PC-3 (cell line): ENCODE results near the gene STAMBPL1. TPM values are rescaled to one million over a fixed set of nuclear protein-coding genes. Genes with fewer than 3 reads are reported as not detected.

Experiments used
- ATAC-seq: fragments of 200-7000 bp; cut with Tn5 transposase; 2 replicates; pipeline ENCODE4 v1.9.1; 2020; ENCODE audit warnings: mild to moderate bottlenecking, moderate library complexity
- BruUV-seq: library from RNA; stranded (reverse); fragments of 400-500 nt; replicated peaks from 2 replicates; lab custom pipeline; 2021; lab: Mats Ljungman, UMichigan
- CTCF ChIA-PET: fragments of 300-600 bp; sonication (Branson Sonifier 250); formaldehyde crosslinking; loops from one replicate; lab custom pipeline; 2022; ENCODE audit warnings: antibody characterized with exemption; lab: Charles Lee
- POLR2A ChIA-PET: fragments of 300-600 bp; sonication (Branson Sonifier 250); formaldehyde crosslinking; loops from one replicate; lab custom pipeline; 2022; ENCODE audit warnings: antibody characterized with exemption; ENCODE audit not compliant: unreplicated experiment; lab: Charles Lee
- DNase-seq: peaks from one replicate; pipeline ENCODE4 v3.0.0-alpha.2; 2015
- H2AFZ ChIP-seq: fragments of 300-600 bp; sonication (generic); 2 replicates; pipeline ENCODE4 v1.6.0; 2016; ENCODE audit warnings: antibody characterized with exemption, low read length
- H3F3A ChIP-seq: fragments of 300-600 bp; sonication (generic); one replicate; pipeline ENCODE4 v1.6.0; 2017; ENCODE audit warnings: antibody characterized with exemption, low read length, control low read depth, mild to moderate bottlenecking; ENCODE audit not compliant: unreplicated experiment
- H3K27ac ChIP-seq: fragments of 300-600 bp; sonication (generic); 2 replicates; pipeline ENCODE4 v1.5.1; 2016; ENCODE audit warnings: mild to moderate bottlenecking, low read length
- H3K27me3 ChIP-seq: fragments of 300-600 bp; sonication (generic); 2 replicates; pipeline ENCODE4 v1.6.1; 2016; ENCODE audit warnings: low read length, mixed read lengths
- H3K36me3 ChIP-seq: fragments of 300-600 bp; sonication (generic); 2 replicates; pipeline ENCODE4 v1.6.1; 2016; ENCODE audit warnings: low read depth, mixed run types, low read length, mixed read lengths
- H3K4me1 ChIP-seq: fragments of 300-600 bp; sonication (generic); 2 replicates; pipeline ENCODE4 v1.5.1; 2016; ENCODE audit warnings: low read length; ENCODE audit not compliant: insufficient read depth
- H3K4me2 ChIP-seq: fragments of 300-600 bp; sonication (generic); 2 replicates; pipeline ENCODE4 v1.6.0; 2016; ENCODE audit warnings: low read length
- H3K4me3 ChIP-seq: fragments of 300-600 bp; sonication (generic); 2 replicates; pipeline ENCODE4 v1.5.1; 2016; ENCODE audit warnings: mild to moderate bottlenecking, low read length, mixed read lengths
- H3K79me2 ChIP-seq: fragments of 300-600 bp; sonication (generic); 2 replicates; pipeline ENCODE4 v1.6.1; 2017; ENCODE audit warnings: low read length, mixed read lengths
- H3K9ac ChIP-seq: fragments of 300-600 bp; sonication (generic); 2 replicates; pipeline ENCODE4 v1.6.0; 2016; ENCODE audit warnings: mild to moderate bottlenecking, low read length
- H3K9me2 ChIP-seq: fragments of 300-600 bp; sonication (generic); replicated peaks from 2 replicates; pipeline ENCODE4 v1.6.1; 2016; ENCODE audit warnings: mixed run types, low read length, mixed read lengths
- H3K9me3 ChIP-seq: fragments of 300-600 bp; sonication (generic); 2 replicates; pipeline ENCODE4 v1.6.1; 2016; ENCODE audit warnings: low read length, mixed read lengths
- H4K20me1 ChIP-seq: fragments of 300-600 bp; sonication (generic); 2 replicates; pipeline ENCODE4 v1.6.1; 2016; ENCODE audit warnings: low read length, mixed read lengths
- EZH2 ChIP-seq: fragments of 300-600 bp; sonication (generic); IDR thresholded peaks from one replicate; pipeline ENCODE4 v1.6.1; 2017; ENCODE audit warnings: antibody characterized with exemption, mild to moderate bottlenecking, low read length; ENCODE audit not compliant: unreplicated experiment
- EZH2phosphoT487 ChIP-seq: fragments of 300-600 bp; sonication (generic); IDR thresholded peaks from 2 replicates; pipeline ENCODE4 v1.6.1; 2018; ENCODE audit warnings: mild to moderate bottlenecking, antibody characterized with exemption, low read length, borderline replicate concordance
- intact Hi-C: fragments of 100-400 bp; cut with micrococcal nuclease; formaldehyde crosslinking; loops from 2 replicates; pipeline ENCODE4 v1.9.0; 2023
- total RNA-seq: library from RNA; depleted of rRNA; stranded (reverse); fragments of >200 nt; gene quantifications from 2 replicates; pipeline ENCODE4 v1.2.3, GENCODE V29; 2014
- TF ChIP-seq, protein P1 (sequence below): fragments of 300-600 bp; sonication (generic); conservative IDR thresholded peaks from 2 replicates; pipeline ENCODE4 v1.5.1; 2017; ENCODE audit warnings: antibody characterized with exemption, low read depth, mild to moderate bottlenecking, low read length

The STAMBPL1 gene
- total RNA-seq, 1 experiment from 2014 or later = 19.5 TPM

DNA sequence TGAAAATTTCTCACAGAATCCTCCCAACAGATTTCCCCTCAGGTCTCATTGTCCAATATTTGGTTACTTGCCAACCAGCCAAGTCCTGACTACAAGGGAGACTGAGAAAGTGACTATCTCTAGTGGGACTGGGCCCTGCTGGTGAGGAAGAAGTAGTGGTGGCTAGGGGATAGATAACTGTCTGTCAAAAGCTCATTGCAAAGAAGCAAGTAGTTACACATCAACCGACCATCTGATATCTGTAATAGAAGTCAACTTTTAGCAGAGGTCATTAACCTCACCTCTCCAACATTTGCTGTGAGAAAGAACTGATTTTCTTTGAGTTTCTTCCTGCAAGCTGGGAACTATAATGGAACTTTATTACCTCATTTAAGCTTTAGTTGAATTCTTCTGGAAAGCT is 15.2 kb downstream of the STAMBPL1 start:
- POLR2A ChIA-PET = no interaction called here
- intact Hi-C loops = no loop called here
- DNase-seq (no peak), ATAC-seq (no peak)
- Histone ChIP-seq H3K4me2 (no peak overlapping the region), H3K4me1 (peaks cover 4% of the 10 kb centered on the region; the same call in 1 of the 2 replicates), H3K9ac (no peak overlapping the region), H3F3A (no peaks in the 10 kb centered on the region), H3K27me3 (no peaks in the 10 kb centered on the region), H3K9me2 (no peaks in the 10 kb centered on the region), H3K4me3 (no peak overlapping the region), H3K79me2 (0 out of 2 replicates have a peak, but pooled peaks cover 6% of the 10 kb centered on the region), H3K9me3 (no peaks in the 10 kb centered on the region), H3K27ac (no peak overlapping the region), H3K36me3 (no peaks in the 10 kb centered on the region), H2AFZ (no peak overlapping the region), H4K20me1 (no peaks in the 10 kb centered on the region)
- TF ChIP-seq, protein P1, sequence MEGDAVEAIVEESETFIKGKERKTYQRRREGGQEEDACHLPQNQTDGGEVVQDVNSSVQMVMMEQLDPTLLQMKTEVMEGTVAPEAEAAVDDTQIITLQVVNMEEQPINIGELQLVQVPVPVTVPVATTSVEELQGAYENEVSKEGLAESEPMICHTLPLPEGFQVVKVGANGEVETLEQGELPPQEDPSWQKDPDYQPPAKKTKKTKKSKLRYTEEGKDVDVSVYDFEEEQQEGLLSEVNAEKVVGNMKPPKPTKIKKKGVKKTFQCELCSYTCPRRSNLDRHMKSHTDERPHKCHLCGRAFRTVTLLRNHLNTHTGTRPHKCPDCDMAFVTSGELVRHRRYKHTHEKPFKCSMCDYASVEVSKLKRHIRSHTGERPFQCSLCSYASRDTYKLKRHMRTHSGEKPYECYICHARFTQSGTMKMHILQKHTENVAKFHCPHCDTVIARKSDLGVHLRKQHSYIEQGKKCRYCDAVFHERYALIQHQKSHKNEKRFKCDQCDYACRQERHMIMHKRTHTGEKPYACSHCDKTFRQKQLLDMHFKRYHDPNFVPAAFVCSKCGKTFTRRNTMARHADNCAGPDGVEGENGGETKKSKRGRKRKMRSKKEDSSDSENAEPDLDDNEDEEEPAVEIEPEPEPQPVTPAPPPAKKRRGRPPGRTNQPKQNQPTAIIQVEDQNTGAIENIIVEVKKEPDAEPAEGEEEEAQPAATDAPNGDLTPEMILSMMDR = no peak
- TF ChIP-seq EZH2phosphoT487 (no peak), EZH2 (no peak)
- no TSS peak for BruUV-seq
- CTCF ChIA-PET = no interaction called here

DNA sequence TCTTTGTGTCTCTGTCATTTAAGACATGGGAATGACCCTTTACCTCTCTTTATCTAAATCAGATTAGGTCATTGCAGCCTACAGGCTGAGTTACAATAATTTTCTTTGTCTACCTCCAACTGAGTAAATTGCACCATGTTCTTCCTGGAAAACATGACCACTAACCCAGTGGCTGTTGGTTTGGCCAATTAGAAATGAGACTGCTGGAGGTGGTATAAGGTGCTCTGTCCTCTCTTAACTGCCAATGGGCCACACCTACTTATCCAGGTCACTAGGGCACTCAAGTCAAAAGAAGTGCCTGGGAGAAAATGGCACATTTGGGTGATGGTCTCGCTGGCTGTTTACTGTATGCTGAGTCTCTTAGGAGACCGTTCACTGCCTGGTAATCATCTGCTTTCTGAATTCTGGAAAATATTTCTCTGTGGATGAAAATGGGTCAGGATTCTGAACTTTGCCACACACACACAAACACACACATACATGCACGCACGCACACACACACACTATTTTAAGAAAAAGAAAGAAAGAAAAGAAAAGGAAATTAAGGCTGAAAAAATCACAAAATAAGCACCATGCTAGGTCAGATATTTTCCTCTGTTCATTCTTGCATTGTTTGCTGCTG is 16.4 kb downstream of the STAMBPL1 start:
- no peak overlapping the region for H3K27ac ChIP-seq
- peaks cover 4% of the 10 kb centered on the region; the same call in 1 of the 2 replicates for H3K4me1 ChIP-seq
- no peak overlapping the region for H3K9ac ChIP-seq
- TF ChIP-seq, protein P1 = no peak
- TF ChIP-seq EZH2 (no peak), EZH2phosphoT487 (no peak)
- no peak for ATAC-seq
- H3K36me3 ChIP-seq = no peaks in the 10 kb centered on the region
- H3F3A ChIP-seq = no peaks in the 10 kb centered on the region
- H3K4me3 ChIP-seq = no peak overlapping the region
- CTCF ChIA-PET = no interaction called here
- no peaks in the 10 kb centered on the region for H3K27me3 ChIP-seq
- H3K4me2 ChIP-seq = no peak overlapping the region
- H2AFZ ChIP-seq = no peak overlapping the region
- intact Hi-C loops = no loop called here
- H3K9me3 ChIP-seq = no peaks in the 10 kb centered on the region
- BruUV-seq = no TSS peak
- no peaks in the 10 kb centered on the region for H3K79me2 ChIP-seq
- POLR2A ChIA-PET = no interaction called here
- no peak for DNase-seq
- H4K20me1 ChIP-seq = no peaks in the 10 kb centered on the region
- no peaks in the 10 kb centered on the region for H3K9me2 ChIP-seq
